NCI-H1092 treated with DMSO at 0.1 percent for 48 hours (cell line): Measurements from ENCODE around the gene OBSL1.

Experiments used
- DNase-seq: peaks from one replicate; lab custom pipeline; 2025; lab: John Stamatoyannopoulos, UW

Gene OBSL1

GRCh38 chr2:219548990-219549389 is 22.3 kb downstream of the OBSL1 start:
- DNase-seq: no peak

GRCh38 chr2:219547621-219548020 is 23.7 kb downstream of the OBSL1 start:
- DNase-seq: no peak

- no peak for DNase-seq
Measured at GRCh38 chr2:219545943-219546352, 25.4 kb downstream of the OBSL1 start.

GRCh38 chr2:219545295-219545942 is 25.9 kb downstream of the OBSL1 start:
- DNase-seq: no peak

GRCh38 chr2:219544567-219544966 is 26.8 kb downstream of the OBSL1 start:
- DNase-seq: no peak

GRCh38 chr2:219543596-219544358 is 27.6 kb downstream of the OBSL1 start, which contains the start of the genes CHPF and TMEM198:
Gene CHPF (minus strand): TSS chr2:219543809. CDS start chr2:219543538, 271 bp downstream.
Gene TMEM198 (plus strand): TSS chr2:219544028. CDS start chr2:219544728, 700 bp downstream.
- peak; percentile 92 for DNase-seq

GRCh38 chr2:219542931-219543595 is 28.3 kb downstream of the OBSL1 start:
- DNase-seq: no peak

GRCh38 chr2:219541611-219542180 is 29.6 kb downstream of the OBSL1 start:
- peak; percentile 69 for DNase-seq

GRCh38 chr2:219540784-219541504 is 30.4 kb downstream of the OBSL1 start:
- no peak for DNase-seq

GRCh38 chr2:219539926-219540678 is 31.2 kb downstream of the OBSL1 start:
- DNase-seq: no peak

- DNase-seq: no peak
Measured at GRCh38 chr2:219538956-219539788, 32.2 kb downstream of the OBSL1 start.

GRCh38 chr2:219538504-219538951 is 32.8 kb downstream of the OBSL1 start:
- no peak for DNase-seq

- DNase-seq: no peak
Measured at GRCh38 chr2:219537657-219538488, 33.5 kb downstream of the OBSL1 start.

GRCh38 chr2:219536967-219537366 is 34.4 kb downstream of the OBSL1 start:
- DNase-seq: no peak

- no peak for DNase-seq
Measured at GRCh38 chr2:219536425-219536824, 34.9 kb downstream of the OBSL1 start.

GRCh38 chr2:219533930-219534661 is 37.2 kb downstream of the OBSL1 start:
- no peak for DNase-seq

GRCh38 chr2:219532378-219532649 is 39.0 kb downstream of the OBSL1 start:
- DNase-seq: no peak

- no peak for DNase-seq
Measured at GRCh38 chr2:219531639-219532377, 39.5 kb downstream of the OBSL1 start.
